DMS53 (cell line): ENCODE results near the gene NKD1.
A peak's percentile ranks its signal among the peaks of the same experiment; 100 is the strongest.

ENCODE experiments used
- DNase-seq: peaks from one replicate; lab custom pipeline; 2025; lab: John Stamatoyannopoulos, UW

Gene NKD1, protein sequence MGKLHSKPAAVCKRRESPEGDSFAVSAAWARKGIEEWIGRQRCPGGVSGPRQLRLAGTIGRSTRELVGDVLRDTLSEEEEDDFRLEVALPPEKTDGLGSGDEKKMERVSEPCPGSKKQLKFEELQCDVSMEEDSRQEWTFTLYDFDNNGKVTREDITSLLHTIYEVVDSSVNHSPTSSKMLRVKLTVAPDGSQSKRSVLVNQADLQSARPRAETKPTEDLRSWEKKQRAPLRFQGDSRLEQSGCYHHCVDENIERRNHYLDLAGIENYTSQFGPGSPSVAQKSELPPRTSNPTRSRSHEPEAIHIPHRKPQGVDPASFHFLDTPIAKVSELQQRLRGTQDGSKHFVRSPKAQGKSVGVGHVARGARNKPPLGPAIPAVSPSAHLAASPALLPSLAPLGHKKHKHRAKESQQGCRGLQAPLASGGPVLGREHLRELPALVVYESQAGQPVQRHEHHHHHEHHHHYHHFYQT

DNA sequence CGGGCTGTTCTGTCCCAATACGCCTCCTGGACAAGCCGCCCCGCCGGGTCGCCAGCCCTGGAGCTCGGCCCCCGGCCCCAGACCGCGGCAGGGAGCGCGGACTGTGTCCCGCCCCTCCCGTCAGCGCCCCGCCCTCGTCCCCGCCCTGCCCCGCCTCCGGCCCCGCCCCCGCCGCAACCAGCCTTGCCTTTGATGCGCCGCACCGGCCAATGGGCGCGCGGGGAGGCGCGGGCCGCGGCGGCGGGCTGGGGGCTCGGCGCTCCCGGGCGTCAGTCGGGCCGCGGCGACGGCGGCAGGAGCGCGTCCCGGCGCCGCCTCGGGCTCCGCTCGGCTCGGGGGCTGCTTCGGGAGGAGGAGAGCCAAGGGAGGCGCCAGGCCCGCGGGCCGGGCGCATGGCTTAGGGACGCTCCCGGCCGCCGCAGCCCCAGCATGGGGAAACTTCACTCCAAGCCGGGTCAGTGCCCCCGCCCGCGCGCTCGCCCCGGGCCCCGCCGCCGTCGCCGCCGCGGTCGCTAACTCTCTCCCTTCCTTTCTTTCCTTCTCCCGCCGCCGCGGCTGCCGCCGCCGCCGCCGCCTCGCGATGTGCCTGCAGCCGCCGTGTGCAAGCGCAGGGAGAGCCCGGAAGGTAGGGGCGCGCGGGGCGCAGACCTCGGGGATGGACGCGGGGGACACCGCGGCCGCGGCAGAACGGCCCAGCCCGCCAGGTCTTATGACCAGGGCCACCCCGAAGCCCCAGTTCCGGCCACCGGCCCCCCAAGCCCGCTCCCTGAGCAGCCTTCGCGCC lies at the start of gene NKD1:
Gene NKD1 (plus strand): TSS at position 272 of the 784 bp plus-strand sequence. CDS start 158 bp downstream, at position 430.
- DNase-seq: peak; percentile 84

DNA sequence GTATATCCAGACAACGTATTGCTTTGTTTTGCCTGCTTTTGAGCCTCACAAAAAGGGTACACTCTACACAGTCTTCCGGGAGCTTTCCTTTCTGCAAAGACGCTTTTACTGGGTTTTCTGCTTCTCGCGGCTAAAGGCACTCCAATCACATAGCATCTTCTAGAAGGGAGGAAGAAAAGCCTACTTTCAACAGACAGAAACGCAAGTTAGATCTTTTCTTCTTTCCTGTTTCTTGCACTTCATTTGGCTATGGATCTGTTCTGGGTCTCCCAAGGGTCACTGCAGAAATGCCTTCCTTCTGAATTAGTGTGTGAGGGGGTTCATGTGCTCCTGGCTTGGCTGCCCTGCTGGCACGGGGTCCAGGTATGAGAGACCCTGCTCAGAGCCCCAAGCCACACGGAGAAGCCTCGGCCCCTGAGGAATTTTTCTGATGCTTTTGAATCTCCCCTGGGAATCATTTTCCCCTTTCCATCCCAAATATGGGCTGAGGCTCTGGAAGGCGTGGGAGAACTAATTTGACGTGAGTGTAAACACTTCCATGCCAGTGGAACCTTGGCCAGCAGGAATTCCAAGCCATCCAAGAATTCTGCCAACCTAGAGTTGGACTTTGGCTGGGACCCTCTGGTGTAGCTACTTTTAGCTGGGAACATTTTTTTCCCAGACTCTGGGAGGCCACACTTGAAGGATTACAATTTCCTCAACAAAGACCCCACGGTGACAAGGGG lies 49.6 kb upstream of the NKD1 start:
- no peak for DNase-seq

DNA sequence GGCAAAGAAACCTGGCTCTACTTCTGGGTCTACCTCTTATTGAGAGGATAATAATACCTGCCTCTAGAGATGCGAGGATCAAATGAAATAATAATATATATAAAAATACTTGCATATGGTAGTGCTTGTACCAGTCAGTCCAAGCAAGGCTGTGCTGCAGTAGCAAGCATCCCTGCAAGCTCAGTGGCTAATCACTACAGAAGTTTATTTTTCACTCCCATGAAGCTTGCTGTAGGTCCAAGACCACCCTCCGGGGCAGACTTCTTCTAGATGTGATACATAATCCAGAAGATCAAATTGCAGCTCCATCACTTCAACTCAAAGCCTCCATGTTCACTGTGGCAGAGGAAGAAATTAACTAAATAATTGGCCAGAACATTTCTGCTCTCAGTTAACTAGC lies 48.9 kb upstream of the NKD1 start:
- DNase-seq: no peak

DNA sequence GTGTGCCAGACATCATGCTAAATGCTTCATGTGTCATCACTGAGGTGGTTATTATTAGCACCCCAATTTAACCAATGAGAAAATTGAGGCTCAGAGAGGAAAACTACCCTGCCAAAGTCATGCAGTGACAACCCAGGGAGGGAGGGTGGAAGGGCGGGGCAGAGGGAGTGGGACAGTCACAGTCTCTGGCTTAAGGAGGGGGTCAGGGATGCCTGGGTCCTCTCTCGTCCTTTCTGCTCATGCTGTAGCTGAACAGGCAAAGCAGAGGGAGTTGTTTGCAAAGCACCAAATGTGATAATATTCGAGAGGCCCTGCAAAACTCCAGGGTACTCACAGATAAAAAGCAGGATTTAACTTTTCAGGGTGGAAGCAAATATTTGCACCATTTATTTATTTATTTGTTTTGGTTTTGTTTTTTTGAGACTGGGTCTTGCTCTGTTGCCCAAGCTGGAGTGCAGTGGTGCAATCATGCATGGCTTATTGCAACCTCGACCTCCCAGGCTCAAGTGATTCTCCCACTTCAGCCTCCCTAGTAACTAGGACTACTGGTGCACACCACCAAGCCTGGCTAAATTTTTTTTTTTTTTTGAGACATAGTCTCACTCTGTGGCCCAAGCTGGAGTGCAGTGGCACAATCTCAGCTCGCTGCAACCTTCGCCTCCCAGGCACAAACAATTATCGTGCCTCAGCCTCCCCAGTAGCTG lies 47.9 kb upstream of the NKD1 start:
- no peak for DNase-seq

DNA sequence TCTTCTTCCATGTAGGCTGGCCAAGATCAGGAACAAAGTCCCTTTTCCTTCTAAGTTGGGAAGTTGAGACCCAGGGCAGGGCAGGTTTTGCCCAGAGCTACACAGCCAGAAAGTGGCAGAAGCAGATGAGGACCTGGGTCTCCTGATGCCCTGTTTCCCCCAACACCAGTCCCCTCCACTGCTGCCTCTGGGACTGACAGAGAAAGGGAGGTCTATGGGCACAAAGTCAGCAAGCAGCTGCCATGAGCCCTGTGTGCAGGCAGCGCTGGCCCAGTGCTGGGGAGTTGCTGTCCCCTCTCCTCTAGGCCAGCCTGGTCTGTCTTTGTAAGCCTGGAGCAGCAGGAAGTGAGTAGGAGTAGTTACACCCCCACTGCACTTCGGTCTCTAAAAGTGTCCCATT lies 46.9 kb upstream of the NKD1 start:
- DNase-seq: no peak

DNA sequence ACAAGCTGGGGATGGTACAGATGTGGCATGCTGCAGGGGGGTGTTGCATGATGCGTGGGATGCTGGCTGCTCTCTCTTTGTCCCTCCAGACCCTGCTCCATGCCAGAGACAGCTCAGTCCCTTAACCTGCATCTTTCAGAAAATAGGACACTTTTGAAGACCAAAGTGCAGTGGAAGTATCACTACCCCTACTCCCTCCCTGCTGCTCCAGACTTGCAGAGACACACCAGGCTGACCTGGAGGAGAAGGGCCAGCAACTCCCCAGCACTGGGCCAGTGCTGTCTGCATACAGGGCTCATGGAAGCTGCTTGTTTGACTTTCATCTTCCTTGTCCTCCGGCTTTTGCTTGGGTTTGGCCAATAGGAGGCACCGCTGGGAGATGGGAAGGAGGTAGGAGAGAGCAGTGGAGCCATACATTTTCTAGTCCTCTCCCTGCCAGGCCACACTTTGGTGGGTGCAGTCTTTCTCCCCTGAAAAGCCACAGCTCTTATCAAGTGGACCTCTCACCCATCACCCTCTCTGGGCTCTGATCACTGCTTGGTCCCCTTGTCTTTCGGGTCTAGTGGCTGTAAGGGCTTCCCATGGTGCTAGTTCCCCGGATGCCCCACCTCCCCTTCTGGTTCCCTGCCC lies 46.1 kb upstream of the NKD1 start:
- no peak for DNase-seq

DNA sequence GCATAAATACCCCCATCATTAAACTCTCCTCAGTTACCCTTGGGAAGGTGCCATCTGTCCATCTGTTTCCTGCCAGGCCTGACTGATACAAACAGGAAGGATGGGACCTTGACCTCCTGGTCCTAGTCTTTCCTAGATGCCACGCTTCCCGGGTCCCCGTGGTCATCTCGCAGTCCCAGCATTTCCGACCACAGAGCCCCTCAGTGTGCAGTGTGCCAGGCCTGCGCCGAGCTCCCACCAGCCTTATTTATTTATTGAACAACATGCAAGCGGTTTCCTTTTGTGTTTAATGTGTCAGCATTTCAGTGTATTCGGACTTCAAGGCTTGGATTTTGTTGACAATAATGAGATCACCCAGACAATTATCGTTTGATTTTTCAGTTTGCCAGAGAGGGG lies 45.6 kb upstream of the NKD1 start:
- peak; percentile 40 for DNase-seq

DNA sequence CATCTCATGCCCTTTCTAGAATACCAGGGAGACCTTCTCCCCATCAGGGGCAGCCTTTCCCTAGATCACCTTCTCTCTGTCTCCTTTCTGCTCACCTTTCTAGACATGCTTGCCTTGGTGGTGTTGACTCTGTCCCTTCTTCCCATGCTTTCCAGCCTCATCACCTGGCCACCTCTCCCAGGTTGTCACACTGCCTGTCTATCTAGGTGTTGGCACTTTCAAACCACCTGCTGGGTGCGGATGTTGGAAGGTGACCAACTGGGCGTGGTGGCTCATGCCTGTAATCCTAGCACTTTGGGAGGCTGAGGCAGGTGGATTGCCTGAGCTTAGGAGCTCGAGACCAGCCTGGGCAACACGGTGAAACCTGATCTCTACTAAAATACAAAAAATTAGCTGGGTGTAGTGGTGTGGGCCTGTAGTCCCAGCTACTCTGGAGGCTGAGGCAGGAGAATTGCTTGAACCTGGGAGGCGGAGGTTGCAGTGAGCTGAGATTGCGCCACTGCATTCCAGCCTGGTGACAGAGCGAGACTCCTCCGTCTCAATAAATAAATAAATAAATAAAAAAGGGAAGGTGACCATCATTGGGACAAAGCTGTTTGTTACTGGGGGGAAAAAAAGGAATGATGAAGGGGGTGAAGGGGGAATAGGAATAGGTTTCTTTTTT lies 44.2 kb upstream of the NKD1 start:
- DNase-seq: peak; percentile 87

DNA sequence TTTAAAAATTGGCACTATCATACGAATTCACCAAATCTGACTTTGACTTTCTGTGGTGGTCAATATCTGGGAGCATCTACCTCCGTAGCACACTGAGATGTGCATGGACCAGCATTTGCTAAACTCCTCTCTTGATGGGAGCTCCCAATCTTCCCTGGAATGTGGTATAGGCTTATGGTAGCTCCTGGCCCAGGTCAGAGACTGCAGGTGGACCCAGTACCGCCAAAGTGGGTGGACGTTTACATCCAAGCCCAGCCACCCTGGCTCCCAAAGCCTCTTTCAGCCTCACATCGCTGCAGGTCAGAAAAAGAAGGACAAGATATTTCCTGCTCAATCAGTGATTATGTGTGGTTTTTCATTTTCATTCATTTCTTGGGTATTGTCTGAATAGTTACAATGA lies 43.1 kb upstream of the NKD1 start:
- peak; percentile 33 for DNase-seq

DNA sequence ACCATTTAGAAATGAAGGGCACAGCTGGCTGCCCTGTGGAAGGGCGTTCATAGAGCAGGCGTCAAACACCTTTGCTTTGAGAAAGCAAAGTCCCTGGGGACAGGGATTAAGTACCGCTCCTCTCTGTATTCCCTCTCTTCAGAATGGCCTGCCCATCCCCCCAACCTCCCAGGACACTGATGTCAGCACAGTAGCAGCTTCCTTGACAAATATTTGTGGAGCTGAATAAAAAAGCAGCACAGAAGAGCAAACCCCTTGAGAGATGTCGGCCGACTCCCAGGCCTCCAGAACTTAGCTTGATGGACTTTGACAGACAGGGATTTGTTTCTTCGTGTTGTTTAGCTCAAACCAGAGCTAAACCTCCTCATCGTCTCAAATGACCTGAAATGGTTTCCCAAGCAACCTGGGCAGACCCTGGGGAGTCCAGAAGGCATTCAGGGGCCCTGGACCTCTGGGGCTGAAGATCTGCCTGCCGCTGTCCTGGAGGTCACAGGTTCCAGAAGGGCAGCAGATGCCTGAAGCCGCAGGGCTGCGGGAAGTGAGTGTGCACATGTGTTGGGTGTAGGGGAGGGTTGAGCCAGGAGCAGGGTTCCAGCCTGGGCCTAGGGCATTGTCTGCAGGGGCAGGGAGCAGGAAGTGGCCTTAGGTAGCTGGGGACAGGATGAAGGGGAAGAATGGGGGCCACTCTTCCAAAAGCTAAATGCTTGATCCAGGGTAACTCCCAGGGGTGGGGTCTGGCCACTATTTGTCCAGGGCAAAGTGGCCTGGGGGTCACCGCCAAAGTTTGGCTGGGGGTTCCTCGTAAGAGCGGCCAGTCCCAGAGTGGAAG lies 42.3 kb upstream of the NKD1 start:
- peak; percentile 89 for DNase-seq

DNA sequence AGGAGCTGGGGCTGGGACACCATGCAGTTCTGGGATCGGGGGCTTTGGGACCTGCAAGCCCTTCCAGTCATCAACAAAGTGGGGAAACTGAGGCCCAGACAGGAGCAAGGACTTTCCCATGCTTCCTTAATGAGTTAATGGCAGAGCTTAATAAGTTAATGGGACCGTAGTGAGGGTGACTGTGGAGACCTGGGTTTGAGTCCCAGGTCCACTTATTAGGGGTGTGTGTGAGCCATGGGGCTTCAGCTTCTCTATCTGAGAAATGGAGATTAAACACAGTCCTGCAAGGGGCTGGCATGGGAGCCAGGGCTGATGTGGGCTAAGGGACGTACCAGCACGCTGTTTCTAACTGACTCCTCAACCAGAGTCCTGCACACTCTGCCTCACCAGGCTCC lies 41.7 kb upstream of the NKD1 start:
- DNase-seq: no peak

DNA sequence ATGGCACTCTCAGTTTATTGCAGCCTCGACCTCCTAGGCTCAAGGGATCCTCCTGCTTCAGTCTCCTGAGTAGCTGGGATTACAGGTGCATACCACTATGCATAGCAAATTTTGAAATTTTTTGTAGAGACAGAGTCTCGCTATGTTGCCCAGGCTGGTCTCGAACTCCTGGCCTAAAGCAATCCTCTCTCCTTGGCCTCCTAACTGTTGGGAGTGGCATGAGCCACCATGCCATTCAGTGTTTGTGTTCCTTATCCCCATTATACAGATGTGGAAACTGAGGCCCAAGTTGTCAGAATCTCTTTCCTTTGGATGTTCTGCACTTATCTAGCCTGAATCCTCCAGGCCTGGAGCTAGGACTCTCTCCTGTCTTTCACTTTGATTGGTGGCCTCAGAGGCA lies 40.8 kb upstream of the NKD1 start:
- no peak for DNase-seq

DNA sequence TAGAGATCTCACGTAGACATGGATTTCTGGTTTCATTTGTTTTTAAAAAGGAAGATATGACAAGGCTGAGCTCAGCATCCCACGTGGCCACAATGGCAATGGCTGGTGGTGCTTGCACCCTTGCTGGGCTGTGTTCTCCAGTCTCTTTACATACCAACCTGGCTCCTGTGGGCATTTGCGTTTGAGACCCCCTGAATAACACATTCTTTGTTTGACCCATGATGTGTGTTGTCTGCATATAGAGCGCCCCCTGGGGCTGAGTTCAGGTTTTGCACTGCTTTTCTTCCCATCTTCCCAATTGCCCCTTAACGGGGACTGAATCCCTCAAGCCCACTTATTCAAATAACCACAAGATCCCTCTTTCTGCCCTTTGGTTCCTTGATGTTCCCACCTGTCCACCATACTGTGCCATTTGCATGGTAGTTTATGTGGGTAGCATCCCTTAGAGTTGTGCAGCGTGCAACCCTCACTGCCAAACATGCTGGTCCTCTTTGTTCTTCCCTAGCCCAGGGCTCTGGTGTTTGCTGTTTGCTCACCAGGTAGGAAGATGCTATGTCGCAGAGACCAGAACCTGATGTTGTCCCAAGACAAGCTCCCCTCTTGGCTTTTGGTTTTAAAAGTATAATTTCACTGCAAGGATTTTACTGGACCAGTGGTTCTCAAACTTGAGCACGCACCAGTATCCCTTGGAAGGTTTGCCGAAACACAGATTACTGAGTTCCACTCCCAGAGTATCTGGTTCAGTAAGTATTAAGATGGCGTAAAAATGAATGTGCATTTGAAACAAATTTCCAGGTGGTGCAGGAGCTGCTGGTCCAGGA lies 38.5 kb upstream of the NKD1 start:
- peak; percentile 36 for DNase-seq

DNA sequence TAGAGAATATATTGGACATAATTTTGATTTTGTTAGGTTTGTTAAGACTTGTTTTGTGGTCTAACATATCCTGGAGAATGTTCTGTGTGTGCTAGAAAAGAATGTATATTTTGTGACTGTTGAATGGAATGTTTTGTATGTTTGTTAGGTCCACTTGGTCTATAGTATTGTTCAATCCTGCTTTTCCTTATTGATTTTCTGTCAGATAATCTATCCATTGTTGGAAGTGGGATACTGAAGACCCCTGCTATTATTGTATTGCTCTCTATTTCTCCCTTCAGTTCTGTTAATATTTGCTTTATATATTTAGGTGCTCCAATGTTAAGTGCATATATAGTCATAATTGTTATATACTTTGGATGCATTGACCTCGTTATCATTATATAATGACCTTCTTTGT lies 33.0 kb upstream of the NKD1 start:
- DNase-seq: no peak

DNA sequence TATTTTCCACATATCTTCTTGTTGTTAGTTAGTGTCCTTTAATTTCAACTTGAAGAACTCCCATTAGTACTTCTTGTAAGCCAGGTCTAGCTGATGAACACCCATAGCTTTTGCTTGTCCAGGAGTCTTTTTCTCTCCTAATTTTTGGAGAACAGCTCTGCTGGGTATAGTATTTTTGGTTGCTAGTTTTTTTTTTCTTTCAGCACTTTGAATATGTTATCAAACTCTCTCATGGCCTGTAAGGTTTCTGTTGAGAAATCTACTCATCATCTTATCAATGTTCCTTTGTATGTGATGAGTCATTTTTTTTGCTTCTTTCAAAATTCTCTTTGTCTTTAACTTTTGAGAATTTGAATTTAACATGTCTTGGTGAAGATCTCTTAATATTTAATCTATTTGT lies 31.8 kb upstream of the NKD1 start:
- no peak for DNase-seq

DNA sequence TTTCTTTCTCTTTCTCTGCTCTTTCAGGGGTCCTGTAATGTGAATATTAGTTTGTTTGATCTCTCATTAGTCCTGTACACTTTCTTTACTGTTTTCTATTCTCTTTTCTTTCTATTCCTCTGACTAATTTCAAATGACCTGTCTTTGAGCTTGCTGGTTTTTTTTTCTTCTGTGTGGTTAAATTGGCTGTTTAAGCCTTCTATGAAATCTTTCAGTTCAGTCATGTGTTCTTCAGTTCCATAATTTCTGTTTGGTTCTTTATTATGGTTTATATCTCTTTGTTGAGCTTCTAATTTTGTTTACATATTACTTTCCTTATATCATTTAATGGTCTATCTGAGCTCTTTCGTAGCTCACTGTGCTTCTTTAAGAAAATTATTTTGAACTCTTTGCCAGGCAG lies 31.3 kb upstream of the NKD1 start:
- no peak for DNase-seq

DNA sequence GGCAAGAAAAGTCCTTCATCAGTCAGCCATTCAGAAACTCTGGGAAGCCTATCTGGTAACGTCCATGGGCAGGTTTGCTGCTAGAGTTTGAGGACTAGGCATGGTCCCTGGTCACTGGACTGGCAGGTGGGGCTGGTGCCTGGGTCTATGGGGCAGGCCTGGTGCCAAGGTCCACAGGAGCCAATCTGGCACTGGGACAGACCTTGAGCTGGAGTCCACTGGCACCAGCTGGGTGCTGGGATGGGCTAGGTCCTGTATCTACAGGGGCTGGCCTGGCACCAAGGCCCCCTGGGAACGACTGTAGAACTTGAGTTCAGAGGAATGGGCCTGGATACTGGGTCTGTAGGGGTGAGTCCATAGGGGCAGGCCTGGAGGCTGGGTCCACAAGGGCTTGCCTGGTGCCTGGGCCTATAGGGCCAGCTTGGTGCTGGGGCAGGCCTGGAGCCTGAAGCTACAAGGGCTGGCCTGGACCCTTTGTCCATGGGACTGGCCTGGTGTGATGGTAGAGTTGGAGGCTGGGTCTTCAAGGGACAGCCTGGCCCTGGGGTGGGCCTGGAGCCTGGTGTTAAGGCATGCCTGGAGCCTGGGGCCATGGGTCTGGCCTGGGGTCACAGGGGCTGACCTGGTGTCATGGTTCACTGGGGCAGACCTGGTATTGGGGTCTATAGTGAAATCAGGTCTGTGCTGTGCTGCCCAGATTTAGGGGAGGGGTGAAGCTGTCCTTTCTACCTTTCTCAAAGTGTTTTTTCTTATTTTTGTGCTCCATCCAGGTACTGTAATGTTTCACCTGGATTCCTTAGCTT lies 30.5 kb upstream of the NKD1 start:
- no peak for DNase-seq

DNA sequence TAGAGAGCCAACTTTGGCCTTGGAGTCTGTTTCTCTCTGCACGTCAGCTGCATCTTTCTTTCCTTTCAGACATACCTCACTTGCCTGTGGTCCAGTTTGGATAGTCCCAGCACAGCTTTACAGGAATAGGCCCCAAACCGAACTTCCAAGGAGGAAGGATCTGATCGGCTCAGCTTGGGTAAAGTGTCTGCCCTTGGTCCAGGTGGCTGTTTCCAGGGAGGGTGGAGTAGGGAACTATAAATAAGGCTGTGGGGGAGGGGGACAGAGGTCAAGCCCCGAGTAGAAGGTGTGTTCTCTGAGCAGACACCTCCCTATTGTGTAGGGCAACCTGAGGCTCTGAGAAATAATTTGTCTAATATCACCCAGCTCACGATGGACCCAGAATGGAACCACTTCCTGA lies 29.2 kb upstream of the NKD1 start:
- no peak for DNase-seq
